K562 (cell line): ENCODE measurements around the gene NPB. TPM values are rescaled to one million over a fixed set of nuclear protein-coding genes. Genes with fewer than 3 reads are reported as not detected.

Experiments
- BCL6 ChIP-seq: fragments of 250-450 bp; sonication (Bioruptor Pico); IDR thresholded peaks from 2 replicates; pipeline ENCODE4 v1.4.0; 2020
- CBFA2T2 ChIP-seq: fragments of 450-650 bp; conservative IDR thresholded peaks from 2 replicates; pipeline ENCODE4 v1.6.1; 2017; ENCODE audit warnings: mild to moderate bottlenecking
- CBX8 ChIP-seq: fragments of 200-600 bp; sonication (generic); IDR thresholded peaks from 2 replicates; pipeline ENCODE4 v1.6.1; 2012; ENCODE audit warnings: borderline replicate concordance, mixed run types, low read depth, mild to moderate bottlenecking, moderate library complexity, mixed read lengths, low read length, control low read depth, inconsistent platforms; ENCODE audit not compliant: poor library complexity, severe bottlenecking; ENCODE audit errors: extremely low read depth
- GTF2E2 ChIP-seq: fragments of 200-800 bp; sonication (Bioruptor generic); IDR thresholded peaks from 2 replicates; pipeline ENCODE4 v1.6.1; 2016; ENCODE audit warnings: missing genetic modification characterization, missing compliant biosample characterization
- NCOR1 ChIP-seq: fragments of 450-650 bp; IDR thresholded peaks from 2 replicates; pipeline ENCODE4 v1.6.1; 2016; ENCODE audit warnings: mild to moderate bottlenecking, moderate library complexity
- NFRKB ChIP-seq: fragments of 450-650 bp; IDR thresholded peaks from 2 replicates; pipeline ENCODE4 v1.6.1; 2016; ENCODE audit warnings: low read depth
- NONO ChIP-seq, 2 experiments: fragments of 200-400 bp in 1 of 2; fragments of 450-650 bp in 1 of 2; formaldehyde crosslinking in 1 of 2; IDR thresholded peaks; 2 replicates each; pipeline ENCODE4 v1.6.1; 2017; ENCODE audit warnings: low read depth in 2 of 2, mild to moderate bottlenecking in 2 of 2, moderate library complexity in 2 of 2, low read length in 1 of 2
- PRMT5 ChIP-seq: sonication (generic); formaldehyde crosslinking; IDR thresholded peaks from 2 replicates; pipeline ENCODE4 v1.5.0; 2020; ENCODE audit warnings: missing genetic modification reagents
- RAD51 ChIP-seq: fragments of 450-650 bp; IDR thresholded peaks from 2 replicates; pipeline ENCODE4 v1.7.1; 2016; ENCODE audit warnings: low read depth, mild to moderate bottlenecking, borderline replicate concordance
- RHOXF2B ChIP-seq: fragments of 250-450 bp; sonication (Bioruptor Pico); conservative IDR thresholded peaks from 2 replicates; pipeline ENCODE4 v1.5.1; 2021
- SMAD1 ChIP-seq: fragments of 150-350 bp; IDR thresholded peaks from 2 replicates; pipeline ENCODE4 v1.6.1; 2014; ENCODE audit warnings: low read length, low read depth; ENCODE audit not compliant: partially characterized antibody
- SREBF1 ChIP-seq: fragments of 150-350 bp; IDR thresholded peaks from 2 replicates; pipeline ENCODE4 v1.6.1; 2014; ENCODE audit warnings: antibody characterized with exemption, low read depth, low read length, borderline replicate concordance
- TBP ChIP-seq: optimal IDR thresholded peaks from 2 replicates; pipeline ENCODE3; 2011; ENCODE audit warnings: low read depth, low read length, improper control_type of control experiment
- ZNF175 ChIP-seq: fragments of 200-800 bp; sonication (Bioruptor generic); IDR thresholded peaks from 2 replicates; pipeline ENCODE4 v1.6.1; 2016; ENCODE audit warnings: low read depth, mild to moderate bottlenecking, missing genetic modification characterization, missing compliant biosample characterization
- ZNF354B ChIP-seq: fragments of 250-450 bp; sonication (Bioruptor Pico); IDR thresholded peaks from 2 replicates; pipeline ENCODE4 v1.4.0; 2020
- polyA plus RNA-seq, 8 experiments: library from polyadenylated mRNA; depleted of rRNA in 4 of 8; stranded (reverse) in 5 of 8; unstranded in 3 of 8; fragments of >200 nt; fragmentation: Nextera tagmentation in 2 of 8; fragmentation: Illumina TruSeq in 1 of 8; extraction: Ambion mirVana in 2 of 8; extraction: Trizol in 1 of 8; gene quantifications; 2 replicates each; pipeline versions ENCODE4 v1.2.1 to v1.2.3, GENCODE V29; 2011 to 2014; ENCODE audit warnings: inconsistent platforms in 1 of 8, missing spikeins in 1 of 8
- total RNA-seq, 7 experiments: library from RNA; depleted of rRNA in 6 of 7; stranded (reverse); fragments of >200 nt in 6 of 7; fragmentation: Illumina TruSeq in 2 of 7; extraction: Trizol in 2 of 7; gene quantifications; 2 replicates each; pipeline versions ENCODE4 v1.2.1 to v1.2.3, GENCODE V29; 2011 to 2021; ENCODE audit warnings: low replicate concordance in 1 of 7
- TF ChIP-seq, protein P1 (sequence below): fragments of 450-650 bp; IDR thresholded peaks from 2 replicates; pipeline ENCODE4 v1.6.1; 2018; ENCODE audit not compliant: partially characterized antibody
- TF ChIP-seq, protein P2 (sequence below): fragments of 450-650 bp; IDR thresholded peaks from 2 replicates; pipeline ENCODE4 v1.6.1; 2016; ENCODE audit warnings: missing biosample characterization, missing genetic modification characterization
- TF ChIP-seq, protein P3 (sequence below): sonication (generic); formaldehyde crosslinking; IDR thresholded peaks from 2 replicates; pipeline ENCODE4 v1.8.0; 2023; ENCODE audit warnings: missing genetic modification reagents, mild to moderate bottlenecking, borderline replicate concordance

Gene NPB
- total and polyA plus RNA-seq, 9 of the 15 experiments (the other 6 are each of a cell fraction or from before 2014, with no cell fraction given) = 0.03 to 0.61 (median 0.14) TPM; not detected in 2

DNA sequence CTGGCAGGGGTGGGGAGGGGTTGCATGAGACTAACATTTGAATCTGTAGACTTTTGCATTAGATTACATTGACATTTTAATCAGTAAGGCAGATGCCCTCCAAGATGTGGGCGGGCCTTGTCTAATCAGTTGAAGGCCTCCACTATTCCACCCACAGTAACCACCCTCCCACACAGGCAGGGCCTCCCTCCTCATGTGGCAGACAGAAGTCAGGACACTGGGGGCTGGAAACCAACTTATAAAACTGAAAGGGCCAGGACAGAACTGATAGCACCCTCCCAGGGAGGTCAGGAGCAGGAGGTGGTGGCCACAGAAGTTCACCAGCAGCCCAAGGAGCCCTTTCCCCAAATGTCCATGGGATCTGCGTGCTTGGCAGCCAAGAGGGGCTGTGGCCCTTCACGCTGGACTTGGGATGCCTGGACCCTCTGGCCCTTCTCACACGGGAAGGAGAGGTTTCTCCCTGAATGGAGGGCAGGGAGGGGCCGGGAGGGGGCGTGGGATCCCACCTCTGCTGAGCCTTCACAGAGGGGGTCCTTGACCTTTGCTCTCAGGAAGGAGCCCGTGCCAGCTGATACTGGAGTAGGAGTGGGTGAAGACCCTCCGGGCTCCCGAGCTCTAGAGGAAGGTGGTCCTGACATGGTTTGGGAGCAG lies 30.4 kb downstream of the NPB start (continued):
- no peak for TF ChIP-seq TBP
- TF ChIP-seq GTF2E2 (tag) = no peak
- TF ChIP-seq, protein P1, sequence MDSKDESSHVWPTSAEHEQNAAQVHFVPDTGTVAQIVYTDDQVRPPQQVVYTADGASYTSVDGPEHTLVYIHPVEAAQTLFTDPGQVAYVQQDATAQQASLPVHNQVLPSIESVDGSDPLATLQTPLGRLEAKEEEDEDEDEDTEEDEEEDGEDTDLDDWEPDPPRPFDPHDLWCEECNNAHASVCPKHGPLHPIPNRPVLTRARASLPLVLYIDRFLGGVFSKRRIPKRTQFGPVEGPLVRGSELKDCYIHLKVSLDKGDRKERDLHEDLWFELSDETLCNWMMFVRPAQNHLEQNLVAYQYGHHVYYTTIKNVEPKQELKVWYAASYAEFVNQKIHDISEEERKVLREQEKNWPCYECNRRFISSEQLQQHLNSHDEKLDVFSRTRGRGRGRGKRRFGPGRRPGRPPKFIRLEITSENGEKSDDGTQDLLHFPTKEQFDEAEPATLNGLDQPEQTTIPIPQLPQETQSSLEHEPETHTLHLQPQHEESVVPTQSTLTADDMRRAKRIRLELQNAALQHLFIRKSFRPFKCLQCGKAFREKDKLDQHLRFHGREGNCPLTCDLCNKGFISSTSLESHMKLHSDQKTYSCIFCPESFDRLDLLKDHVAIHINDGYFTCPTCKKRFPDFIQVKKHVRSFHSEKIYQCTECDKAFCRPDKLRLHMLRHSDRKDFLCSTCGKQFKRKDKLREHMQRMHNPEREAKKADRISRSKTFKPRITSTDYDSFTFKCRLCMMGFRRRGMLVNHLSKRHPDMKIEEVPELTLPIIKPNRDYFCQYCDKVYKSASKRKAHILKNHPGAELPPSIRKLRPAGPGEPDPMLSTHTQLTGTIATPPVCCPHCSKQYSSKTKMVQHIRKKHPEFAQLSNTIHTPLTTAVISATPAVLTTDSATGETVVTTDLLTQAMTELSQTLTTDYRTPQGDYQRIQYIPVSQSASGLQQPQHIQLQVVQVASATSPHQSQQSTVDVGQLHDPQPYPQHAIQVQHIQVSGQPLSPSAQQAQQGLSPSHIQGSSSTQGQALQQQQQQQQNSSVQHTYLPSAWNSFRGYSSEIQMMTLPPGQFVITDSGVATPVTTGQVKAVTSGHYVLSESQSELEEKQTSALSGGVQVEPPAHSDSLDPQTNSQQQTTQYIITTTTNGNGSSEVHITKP = peak; percentile 12
- TF ChIP-seq ZNF175 (CRISPR knock-in tag) = no peak
- no peak for TF ChIP-seq RAD51
- no peak for TF ChIP-seq BCL6 (CRISPR knock-in tag)
- no peak for TF ChIP-seq PRMT5 (CRISPR knock-in tag)
- TF ChIP-seq CBFA2T2 = peak; percentile 58; the same call in 1 of the 2 replicates
- peak; percentile 60; the same call in 1 of the 2 replicates for TF ChIP-seq NCOR1
- TF ChIP-seq NONO (IDR thresholded peaks at IDR 0.05; ENCODE audit: low read depth in 2 of 2, low read length in 1 of 2) = no peak
- TF ChIP-seq RHOXF2B (CRISPR knock-in tag) = no peak
- TF ChIP-seq SMAD1 = no peak
- TF ChIP-seq, protein P2, sequence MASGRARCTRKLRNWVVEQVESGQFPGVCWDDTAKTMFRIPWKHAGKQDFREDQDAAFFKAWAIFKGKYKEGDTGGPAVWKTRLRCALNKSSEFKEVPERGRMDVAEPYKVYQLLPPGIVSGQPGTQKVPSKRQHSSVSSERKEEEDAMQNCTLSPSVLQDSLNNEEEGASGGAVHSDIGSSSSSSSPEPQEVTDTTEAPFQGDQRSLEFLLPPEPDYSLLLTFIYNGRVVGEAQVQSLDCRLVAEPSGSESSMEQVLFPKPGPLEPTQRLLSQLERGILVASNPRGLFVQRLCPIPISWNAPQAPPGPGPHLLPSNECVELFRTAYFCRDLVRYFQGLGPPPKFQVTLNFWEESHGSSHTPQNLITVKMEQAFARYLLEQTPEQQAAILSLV = no peak
- no peak for TF ChIP-seq SREBF1
- TF ChIP-seq, protein P3, sequence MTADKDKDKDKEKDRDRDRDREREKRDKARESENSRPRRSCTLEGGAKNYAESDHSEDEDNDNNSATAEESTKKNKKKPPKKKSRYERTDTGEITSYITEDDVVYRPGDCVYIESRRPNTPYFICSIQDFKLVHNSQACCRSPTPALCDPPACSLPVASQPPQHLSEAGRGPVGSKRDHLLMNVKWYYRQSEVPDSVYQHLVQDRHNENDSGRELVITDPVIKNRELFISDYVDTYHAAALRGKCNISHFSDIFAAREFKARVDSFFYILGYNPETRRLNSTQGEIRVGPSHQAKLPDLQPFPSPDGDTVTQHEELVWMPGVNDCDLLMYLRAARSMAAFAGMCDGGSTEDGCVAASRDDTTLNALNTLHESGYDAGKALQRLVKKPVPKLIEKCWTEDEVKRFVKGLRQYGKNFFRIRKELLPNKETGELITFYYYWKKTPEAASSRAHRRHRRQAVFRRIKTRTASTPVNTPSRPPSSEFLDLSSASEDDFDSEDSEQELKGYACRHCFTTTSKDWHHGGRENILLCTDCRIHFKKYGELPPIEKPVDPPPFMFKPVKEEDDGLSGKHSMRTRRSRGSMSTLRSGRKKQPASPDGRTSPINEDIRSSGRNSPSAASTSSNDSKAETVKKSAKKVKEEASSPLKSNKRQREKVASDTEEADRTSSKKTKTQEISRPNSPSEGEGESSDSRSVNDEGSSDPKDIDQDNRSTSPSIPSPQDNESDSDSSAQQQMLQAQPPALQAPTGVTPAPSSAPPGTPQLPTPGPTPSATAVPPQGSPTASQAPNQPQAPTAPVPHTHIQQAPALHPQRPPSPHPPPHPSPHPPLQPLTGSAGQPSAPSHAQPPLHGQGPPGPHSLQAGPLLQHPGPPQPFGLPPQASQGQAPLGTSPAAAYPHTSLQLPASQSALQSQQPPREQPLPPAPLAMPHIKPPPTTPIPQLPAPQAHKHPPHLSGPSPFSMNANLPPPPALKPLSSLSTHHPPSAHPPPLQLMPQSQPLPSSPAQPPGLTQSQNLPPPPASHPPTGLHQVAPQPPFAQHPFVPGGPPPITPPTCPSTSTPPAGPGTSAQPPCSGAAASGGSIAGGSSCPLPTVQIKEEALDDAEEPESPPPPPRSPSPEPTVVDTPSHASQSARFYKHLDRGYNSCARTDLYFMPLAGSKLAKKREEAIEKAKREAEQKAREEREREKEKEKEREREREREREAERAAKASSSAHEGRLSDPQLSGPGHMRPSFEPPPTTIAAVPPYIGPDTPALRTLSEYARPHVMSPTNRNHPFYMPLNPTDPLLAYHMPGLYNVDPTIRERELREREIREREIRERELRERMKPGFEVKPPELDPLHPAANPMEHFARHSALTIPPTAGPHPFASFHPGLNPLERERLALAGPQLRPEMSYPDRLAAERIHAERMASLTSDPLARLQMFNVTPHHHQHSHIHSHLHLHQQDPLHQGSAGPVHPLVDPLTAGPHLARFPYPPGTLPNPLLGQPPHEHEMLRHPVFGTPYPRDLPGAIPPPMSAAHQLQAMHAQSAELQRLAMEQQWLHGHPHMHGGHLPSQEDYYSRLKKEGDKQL (CRISPR knock-in tag) = no peak
- no peak for TF ChIP-seq NFRKB
- no peak for TF ChIP-seq CBX8
- TF ChIP-seq ZNF354B (CRISPR knock-in tag) = no peak
